NCI-H2196 (cell line): Measurements from ENCODE around the gene CARMIL1.

Experiments used
- DNase-seq: peaks from one replicate; lab custom pipeline; 2025; ENCODE audit not compliant: unreplicated experiment; lab: John Stamatoyannopoulos, UW

The CARMIL1 gene

DNA sequence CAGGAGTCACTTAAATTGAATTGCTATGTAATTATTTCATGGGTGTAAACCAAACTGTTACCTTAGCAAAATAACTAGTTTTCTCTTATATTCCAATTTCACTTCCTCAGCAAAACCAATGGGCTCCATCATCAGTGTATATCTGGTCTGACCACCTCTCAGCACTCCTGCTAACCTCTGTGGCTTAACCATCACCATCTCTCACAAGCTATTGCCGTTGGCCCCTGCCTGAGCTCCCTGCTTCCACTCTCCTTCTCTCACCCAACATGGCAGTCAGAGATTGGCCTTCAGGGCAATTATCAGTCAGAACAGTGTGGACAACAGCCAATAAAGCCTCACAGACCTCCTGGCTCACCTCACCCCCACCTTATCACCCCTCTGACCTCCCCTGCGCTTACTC is 124.0 kb downstream of the CARMIL1 start:
- no peak for DNase-seq

DNA sequence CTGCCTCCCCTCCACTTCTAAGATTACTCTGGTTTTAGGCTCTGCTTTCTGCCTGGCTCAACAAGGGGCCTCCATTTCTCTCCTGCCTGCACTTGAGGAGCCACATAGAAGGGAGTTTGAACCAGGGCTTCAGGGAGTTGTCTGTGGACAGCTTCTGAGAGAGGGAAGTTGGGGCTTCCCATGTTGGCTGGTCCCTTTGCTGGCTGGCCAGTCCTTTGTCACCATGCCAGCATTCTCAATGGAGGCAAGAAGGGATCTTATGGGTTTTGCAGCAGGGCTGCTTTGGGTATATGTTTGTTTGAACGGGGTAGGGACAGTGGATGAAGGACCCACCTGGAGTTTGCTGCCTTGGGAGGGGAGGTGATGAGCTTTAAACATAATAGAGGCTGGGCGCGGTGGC is 124.9 kb downstream of the CARMIL1 start:
- no peak for DNase-seq

GRCh38 chr6:25404693-25405169 is 125.6 kb downstream of the CARMIL1 start:
- no peak for DNase-seq

- DNase-seq, result no peak
Observed at GRCh38 chr6:25405442-25405841, 126.3 kb downstream of the CARMIL1 start.

DNA sequence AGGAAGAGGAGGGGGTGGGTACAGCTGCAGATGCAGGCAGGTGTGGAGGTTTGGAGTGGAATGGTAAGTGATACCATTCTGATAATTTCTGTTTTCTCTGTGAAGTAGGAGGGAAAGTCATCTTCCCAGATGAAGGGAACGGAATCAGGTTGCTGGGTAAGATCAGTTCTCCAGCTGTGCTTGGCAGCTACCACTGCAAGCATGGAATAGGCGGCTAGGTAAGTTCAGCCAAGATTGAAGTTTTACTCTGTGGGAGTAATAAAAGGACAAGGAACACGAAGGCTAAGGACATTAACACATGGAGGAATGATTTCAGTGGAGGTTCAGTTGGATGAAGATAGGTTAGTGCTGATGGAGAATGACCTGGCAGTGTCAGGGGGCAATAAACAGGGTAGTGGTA is 128.3 kb downstream of the CARMIL1 start:
- no peak for DNase-seq

- no peak for DNase-seq
Observed at GRCh38 chr6:25410102-25410501, 130.9 kb downstream of the CARMIL1 start.

DNA sequence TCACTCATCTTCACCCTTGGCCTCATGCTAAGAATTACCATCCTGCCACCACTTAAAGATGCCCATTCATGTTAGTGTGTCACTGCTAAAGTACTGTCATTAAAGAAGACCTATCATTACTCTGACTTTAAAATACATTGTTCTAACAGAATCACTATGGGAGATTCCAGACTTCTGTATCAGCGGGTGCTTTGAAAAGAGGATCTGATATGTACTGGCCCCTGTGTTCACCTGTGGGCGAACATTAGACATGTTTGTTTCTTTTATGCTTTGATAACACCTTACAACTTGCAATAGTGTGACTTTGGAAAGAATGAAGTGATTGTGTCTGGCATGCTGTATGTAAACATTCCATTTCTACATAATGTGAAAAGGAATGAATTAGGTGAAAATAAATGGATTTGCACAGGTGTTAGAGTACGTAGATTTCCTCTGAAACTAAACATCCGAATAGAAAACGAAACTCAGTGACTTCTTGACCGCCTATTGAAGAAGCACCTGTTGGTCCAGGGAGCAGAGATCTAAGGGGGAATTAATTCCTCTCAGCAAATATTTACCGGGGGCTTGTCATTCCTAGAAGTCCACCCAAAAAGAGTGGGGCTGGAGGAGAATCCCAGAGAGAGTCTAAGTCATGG is 132.3 kb downstream of the CARMIL1 start:
- no peak for DNase-seq

- no peak for DNase-seq
Observed at GRCh38 chr6:25413207-25413905, 134.2 kb downstream of the CARMIL1 start.

GRCh38 chr6:25414168-25414567 is 135.0 kb downstream of the CARMIL1 start:
- DNase-seq, result no peak

GRCh38 chr6:25414755-25415154 is 135.6 kb downstream of the CARMIL1 start:
- no peak for DNase-seq

DNA sequence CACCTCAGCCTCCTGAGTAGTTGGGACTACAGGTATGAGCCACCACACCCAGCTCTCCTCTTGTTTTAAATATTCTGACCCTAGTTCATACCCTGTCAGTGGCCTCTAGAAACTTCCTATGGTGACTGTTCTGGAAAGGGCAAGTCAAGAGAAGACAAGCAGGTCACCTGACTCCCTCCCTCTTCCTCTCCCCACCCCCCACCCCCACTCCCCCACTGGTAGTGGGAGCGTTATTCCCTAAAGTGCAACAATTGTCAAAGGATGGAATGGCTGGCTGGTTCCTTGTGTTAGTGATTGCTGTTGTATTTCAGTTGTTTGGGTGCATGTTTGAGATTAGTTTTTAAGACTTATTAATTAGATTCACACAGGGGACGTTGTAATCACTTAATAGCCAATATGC is 136.1 kb downstream of the CARMIL1 start:
- no peak for DNase-seq

DNA sequence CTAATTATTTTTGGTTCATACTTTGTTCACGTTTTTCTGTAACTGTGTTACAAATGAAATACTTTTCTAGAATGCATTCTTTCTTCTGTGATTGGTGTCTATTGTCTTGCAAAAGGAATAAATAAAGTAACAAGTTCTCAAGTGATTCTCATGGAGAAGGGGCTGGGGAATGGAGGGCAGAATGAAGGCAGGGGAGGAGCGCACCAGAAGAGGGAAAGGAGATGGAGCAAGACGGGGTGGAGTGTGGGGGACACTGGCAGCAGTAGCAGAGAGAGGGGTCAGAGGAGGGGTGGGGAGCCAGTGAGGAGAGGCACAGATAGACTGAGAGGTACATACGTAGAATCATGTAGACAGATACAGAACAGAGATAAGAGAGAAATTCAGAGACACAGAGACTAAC is 136.5 kb downstream of the CARMIL1 start:
- no peak for DNase-seq

DNA sequence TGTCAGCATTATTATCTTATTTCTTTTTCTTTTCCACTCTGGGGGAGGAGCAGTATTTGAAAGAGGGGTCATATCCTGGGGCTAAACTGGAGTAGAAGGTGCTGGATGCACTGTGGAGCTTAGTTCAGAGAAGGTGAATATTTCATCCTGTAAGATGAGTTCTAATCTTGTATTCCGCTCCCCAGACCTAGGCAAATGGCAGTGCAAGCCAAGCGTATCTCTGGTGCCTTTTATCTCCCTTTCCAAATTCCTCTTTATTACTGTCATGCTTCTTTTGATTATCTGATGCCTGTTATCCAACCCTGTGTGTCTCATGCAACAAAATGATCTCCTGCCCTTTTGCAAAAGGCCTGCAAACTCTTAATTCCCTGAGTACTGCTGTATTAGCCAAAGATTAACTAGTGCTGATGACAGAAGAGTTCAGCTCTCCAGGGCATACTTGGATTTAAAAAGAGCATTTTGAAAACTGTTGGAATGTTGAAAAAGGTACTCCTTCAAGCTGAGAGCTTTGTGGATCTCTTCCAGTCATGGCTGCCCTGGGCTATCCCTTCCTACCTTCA is 138.0 kb downstream of the CARMIL1 start:
- DNase-seq, result no peak

- DNase-seq, result no peak
Observed at GRCh38 chr6:25418454-25419052, 139.4 kb downstream of the CARMIL1 start.

GRCh38 chr6:25419879-25420278 is 140.7 kb downstream of the CARMIL1 start:
- DNase-seq, result no peak

GRCh38 chr6:25423358-25423757 is 144.2 kb downstream of the CARMIL1 start:
- DNase-seq, result no peak

GRCh38 chr6:25424303-25424702 is 145.1 kb downstream of the CARMIL1 start:
- no peak for DNase-seq

GRCh38 chr6:25427549-25427948 is 148.4 kb downstream of the CARMIL1 start:
- DNase-seq, result no peak

DNA sequence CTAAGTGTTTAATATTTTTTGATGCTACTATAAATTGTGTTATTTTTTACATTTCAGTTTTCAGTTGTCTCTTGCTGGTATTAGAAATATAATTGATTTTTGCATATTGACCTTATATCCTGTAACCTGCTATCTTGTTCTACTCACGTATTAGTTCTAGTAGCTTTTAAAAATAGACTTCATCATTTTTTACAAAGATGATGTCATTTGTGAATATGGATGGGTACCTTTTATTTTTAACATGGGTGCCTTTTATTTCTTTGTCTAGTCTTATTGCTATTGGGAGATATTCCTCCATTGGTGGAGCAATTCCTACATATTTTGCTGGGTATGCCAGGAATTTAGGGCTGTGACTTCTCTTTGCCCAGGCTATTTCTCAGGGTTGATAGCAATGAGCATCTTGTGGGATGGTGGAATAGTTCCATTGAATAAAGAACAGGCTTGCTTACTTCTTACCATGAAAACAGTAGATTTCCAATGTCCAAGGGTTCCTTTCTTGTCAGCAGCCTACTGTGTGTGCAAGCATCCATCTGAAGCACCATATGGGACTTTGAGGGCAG is 149.7 kb downstream of the CARMIL1 start:
- no peak for DNase-seq

GRCh38 chr6:25431306-25431974 is 152.3 kb downstream of the CARMIL1 start:
- DNase-seq, result no peak

DNA sequence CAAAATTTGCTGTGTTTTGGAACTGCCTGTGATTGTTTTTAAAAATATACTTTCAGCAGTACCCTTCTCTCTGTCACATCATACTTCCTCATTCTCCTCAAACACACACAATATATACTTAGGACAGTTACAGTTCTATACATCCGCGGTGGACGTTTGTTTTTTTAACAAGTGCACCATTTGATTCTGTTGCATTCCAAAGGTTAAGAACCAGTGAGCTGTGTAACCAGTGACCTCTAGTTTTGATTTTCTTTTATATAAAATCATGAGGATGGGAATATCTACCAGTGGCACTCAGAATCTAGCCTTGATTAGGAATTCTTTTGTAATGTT is 152.8 kb downstream of the CARMIL1 start:
- no peak for DNase-seq
